Liver (tissue), 9 donors: ENCODE data around the gene NFIB. TPM values are rescaled to one million over a fixed set of nuclear protein-coding genes. Genes with fewer than 3 reads are reported as not detected.

ENCODE experiments used
- DNase-seq: peaks from one replicate; pipeline ENCODE4 v3.0.0-alpha.2; 2017; ENCODE audit warnings: low spot score
- H3K27ac ChIP-seq, 2 donors: one replicate each; pipeline ENCODE4 v1.7.0; 2013; ENCODE audit warnings: inconsistent platforms in 2 of 2, low read length in 2 of 2, control low read depth in 1 of 2, low read depth in 1 of 2, mild to moderate bottlenecking in 1 of 2
- H3K27me3 ChIP-seq, 4 donors: one replicate each; pipeline versions ENCODE4 v1.6.1 to v1.7.0; 2013; ENCODE audit warnings: low read length in 3 of 4, inconsistent platforms in 1 of 4, mild to moderate bottlenecking in 1 of 4, moderate library complexity in 1 of 4; ENCODE audit not compliant: control insufficient read depth in 4 of 4, insufficient read depth in 4 of 4
- H3K36me3 ChIP-seq, 4 donors: one replicate each; pipeline versions ENCODE4 v1.6.1 to v1.7.0; 2013; ENCODE audit warnings: low read length in 3 of 4, mild to moderate bottlenecking in 3 of 4, low read depth in 1 of 4, moderate library complexity in 1 of 4; ENCODE audit not compliant: control insufficient read depth in 4 of 4, insufficient read depth in 3 of 4
- H3K4me1 ChIP-seq, 4 donors: one replicate each; pipeline versions ENCODE4 v1.6.1 to v1.7.0; 2013; ENCODE audit warnings: low read length in 3 of 4, mild to moderate bottlenecking in 3 of 4, moderate library complexity in 1 of 4; ENCODE audit not compliant: control insufficient read depth in 4 of 4, insufficient read depth in 4 of 4
- H3K4me3 ChIP-seq, 3 donors: one replicate each; pipeline versions ENCODE4 v1.6.1 to v1.7.0; 2013; ENCODE audit warnings: low read length in 3 of 3, control low read depth in 1 of 3, low read depth in 1 of 3, mild to moderate bottlenecking in 1 of 3
- H3K9ac ChIP-seq, 2 donors: one replicate each; pipeline ENCODE4 v1.7.0; 2013; ENCODE audit warnings: low read length in 2 of 2, mild to moderate bottlenecking in 2 of 2, moderate library complexity in 2 of 2, control low read depth in 1 of 2, low read depth in 1 of 2
- H3K9me3 ChIP-seq, 4 donors: one replicate each; pipeline versions ENCODE4 v1.6.1 to v1.7.0; 2013; ENCODE audit warnings: low read length in 3 of 4; ENCODE audit not compliant: control insufficient read depth in 4 of 4
- CTCF ChIP-seq: fragments of 150-350 bp; IDR thresholded peaks from 2 replicates; pipeline ENCODE4 v1.5.1; 2017; ENCODE audit warnings: improper control_type of control experiment, low read depth, low read length; ENCODE audit not compliant: missing input control
- FOXA2 ChIP-seq: IDR thresholded peaks from 2 replicates; pipeline ENCODE4 v1.6.1; 2016; ENCODE audit warnings: antibody characterized with exemption
- GABPA ChIP-seq, 2 donors: IDR thresholded peaks in 1 of 2; conservative IDR thresholded peaks in 1 of 2; 2 replicates each; pipeline ENCODE4 v1.6.1; 2016; ENCODE audit warnings: antibody characterized with exemption in 2 of 2, mild to moderate bottlenecking in 1 of 2, moderate library complexity in 1 of 2
- HNF4A ChIP-seq, 2 donors: conservative IDR thresholded peaks; 2 replicates each; pipeline ENCODE4 v1.6.1; 2016; ENCODE audit warnings: antibody characterized with exemption in 2 of 2, mild to moderate bottlenecking in 2 of 2
- HNF4G ChIP-seq: IDR thresholded peaks from 2 replicates; pipeline ENCODE4 v1.6.1; 2016; ENCODE audit warnings: antibody characterized with exemption
- JUND ChIP-seq, 2 donors: IDR thresholded peaks; 2 replicates each; pipeline ENCODE4 v1.6.1; 2016; ENCODE audit warnings: antibody characterized with exemption in 2 of 2
- MAX ChIP-seq: IDR thresholded peaks from 2 replicates; pipeline ENCODE4 v1.6.1; 2016; ENCODE audit warnings: antibody characterized with exemption
- NR2F2 ChIP-seq: IDR thresholded peaks from 2 replicates; pipeline ENCODE4 v1.6.1; 2016; ENCODE audit warnings: antibody characterized with exemption
- RAD21 ChIP-seq, 2 donors: IDR thresholded peaks; 2 replicates each; pipeline ENCODE4 v1.6.1; 2016; ENCODE audit warnings: antibody characterized with exemption in 2 of 2, mild to moderate bottlenecking in 2 of 2
- REST ChIP-seq: IDR thresholded peaks from 2 replicates; pipeline ENCODE4 v1.6.1; 2016; ENCODE audit warnings: antibody characterized with exemption, mild to moderate bottlenecking
- RXRA ChIP-seq, 2 donors: IDR thresholded peaks; 2 replicates each; pipeline ENCODE4 v1.6.1; 2017 to 2018; ENCODE audit warnings: antibody characterized with exemption in 2 of 2, mild to moderate bottlenecking in 1 of 2
- TAF1 ChIP-seq: conservative IDR thresholded peaks from 2 replicates; pipeline ENCODE4 v1.6.1; 2016; ENCODE audit warnings: antibody characterized with exemption, mild to moderate bottlenecking
- ZBTB33 ChIP-seq: IDR thresholded peaks from 2 replicates; pipeline ENCODE4 v1.6.1; 2016; ENCODE audit warnings: antibody characterized with exemption
- WGBS: extraction: QIAGEN DNeasy Blood & Tissue Kit; methylation state at CpG from one replicate; pipeline ENCODE4 v1.1.7; 2013; 5-methylcytosine and 5-hydroxymethylcytosine counted together
- polyA plus RNA-seq, 2 donors: library from polyadenylated mRNA; stranded (reverse) in 1 of 2; unstranded in 1 of 2; fragments of 200-250 nt in 1 of 2; fragments of >200 nt in 1 of 2; fragmentation: Nextera tagmentation in 1 of 2; extraction: Ambion mirVana in 1 of 2; gene quantifications; one replicate each; pipeline versions ENCODE4 v1.2.1 to v1.2.3, GENCODE V29; 2013 to 2015
- total RNA-seq, 2 donors: library from RNA; depleted of rRNA; stranded (reverse); fragments of >200 nt; gene quantifications; one replicate each; pipeline ENCODE4 v1.2.3, GENCODE V29; 2014
- donor health status: healthy.
- donor health status: healthy.
- donor health status: healthy.
- donor health status: healthy.
- donor health status: healthy.

The NFIB gene
- total and polyA plus RNA-seq, 4 donors: 3.2 to 23.2 (median 8.0) TPM

- Histone ChIP-seq H3K36me3 (no peaks in the 10 kb centered on the region), H3K27me3 (no peaks in the 10 kb centered on the region), H3K9me3 (no peaks in the 10 kb centered on the region), H3K9ac (no peak overlapping the region), H3K4me3 (no peak overlapping the region), H3K4me1 (peaks cover 2 to 37% (median 22%) of the 10 kb centered on the region in 4 donors), H3K27ac (peak overlapping the region; percentile 43 to 67)
- WGBS: 64% methylated on average over 2 of the region's 2 CpGs
- TF ChIP-seq GABPA (IDR thresholded peaks at IDR 0.05 in 1 of 2, conservative IDR thresholded peaks at IDR 0.05 in 1 of 2) (no peak), MAX (no peak), ZBTB33 (no peak), HNF4G (peak; percentile 42), JUND (IDR thresholded peaks at IDR 0.05) (peak in 1 of 2 donors; percentile 43), HNF4A (conservative IDR thresholded peaks at IDR 0.05) (peak; percentile 75 to 82), CTCF (no peak), RAD21 (IDR thresholded peaks at IDR 0.05) (no peak), NR2F2 (no peak), REST (no peak), RXRA (IDR thresholded peaks at IDR 0.05) (no peak)
- no peak for DNase-seq
These were observed 100.4 kb downstream of the NFIB start for GRCh38 chr9:14213504-14213903.

GRCh38 chr9:14212697-14213420 is 101.1 kb downstream of the NFIB start:
- no peak for DNase-seq
- WGBS: 66% methylated on average over 5 of the region's 5 CpGs
- peak overlapping the region; percentile 43 to 67 for H3K27ac ChIP-seq
- no peaks in the 10 kb centered on the region for H3K27me3 ChIP-seq
- no peak overlapping the region for H3K4me3 ChIP-seq
- TF ChIP-seq FOXA2 (no peak), NR2F2 (peak; percentile 23), TAF1 (no peak), RXRA (IDR thresholded peaks at IDR 0.05) (no peak)
- no peak overlapping the region for H3K9ac ChIP-seq
- H3K4me1 ChIP-seq: peaks cover 2 to 38% (median 23%) of the 10 kb centered on the region in 4 donors
- no peaks in the 10 kb centered on the region for H3K36me3 ChIP-seq
- no peaks in the 10 kb centered on the region for H3K9me3 ChIP-seq
